ENCODE data around the gene PCDHB3.

PCDHB3 gene

DNA sequence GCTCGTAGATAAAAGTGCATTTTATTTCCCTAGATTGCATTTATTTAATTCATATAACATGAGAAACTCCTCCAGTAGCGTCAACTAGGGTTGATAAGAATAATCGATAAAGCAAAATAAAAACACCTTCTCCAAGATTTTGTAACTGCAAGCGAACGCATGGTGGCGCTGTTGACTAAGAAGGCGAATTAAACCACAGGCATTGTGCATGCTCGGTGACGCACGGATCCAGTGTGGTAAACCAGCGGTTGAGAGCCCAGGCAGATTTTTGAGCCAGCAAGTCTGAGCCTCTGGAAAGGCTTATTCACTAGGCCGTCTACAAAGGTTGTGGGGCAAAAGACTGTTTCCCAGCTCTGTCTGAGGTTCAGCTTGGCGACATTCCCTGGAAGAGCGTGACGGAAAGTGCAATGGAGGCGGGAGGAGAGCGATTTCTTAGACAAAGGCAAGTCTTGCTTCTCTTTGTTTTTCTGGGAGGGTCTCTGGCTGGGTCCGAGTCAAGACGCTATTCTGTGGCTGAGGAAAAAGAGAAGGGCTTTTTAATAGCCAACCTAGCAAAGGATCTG lies at the start of gene PCDHB3:
TSS of gene PCDHB3 (plus strand) at position 231 of the 563 bp plus-strand sequence. CDS start at position 408, 177 bp downstream.
- TF ChIP-seq CTCF (IDR thresholded peaks at IDR 0.05; ENCODE audit: low read length) = peak; percentile 48
- no peak for TF ChIP-seq EZH2phosphoT487 (IDR thresholded peaks at IDR 0.05; ENCODE audit: low read length)
- TF ChIP-seq EZH2 (optimal IDR thresholded peaks at IDR 0.05; ENCODE audit: low read depth, low read length) = no peak
- no peaks in the 10 kb centered on the region for H3K9me2 ChIP-seq (replicated peaks; ENCODE audit: insufficient read depth, low read length)
- H3K27ac ChIP-seq (ENCODE audit: low read length) = no peak within 1 kb of the TSS
- H3K9ac ChIP-seq (ENCODE audit: low read length) = no peak within 1 kb of the TSS
- H4K20me1 ChIP-seq (ENCODE audit: insufficient read depth, low read length) = no peaks in the 10 kb centered on the region
- no peak within 1 kb of the TSS for H3K4me2 ChIP-seq (ENCODE audit: low read depth, low read length)
- no peaks in the 10 kb centered on the region for H3K36me3 ChIP-seq (replicated peaks; ENCODE audit: insufficient read depth, low read length)
- no peaks in the 10 kb centered on the region for H3K9me3 ChIP-seq (replicated peaks; ENCODE audit: insufficient read depth, low read length)
- H3K27me3 ChIP-seq (replicated peaks; ENCODE audit: insufficient read depth, low read length) = no peaks in the 10 kb centered on the region
- DNase-seq = peak; percentile 45
- H3K4me3 ChIP-seq (ENCODE audit: low read length) = no peak within 1 kb of the TSS
- H3K4me1 ChIP-seq (ENCODE audit: low read length) = no peaks in the 10 kb centered on the region
- H3F3A ChIP-seq (ENCODE audit: insufficient read depth, low read length) = no peaks in the 10 kb centered on the region
- no peaks in the 10 kb centered on the region for H3K79me2 ChIP-seq (ENCODE audit: low read length)
- H2AFZ ChIP-seq (ENCODE audit: low read length) = no peak within 1 kb of the TSS

DNA sequence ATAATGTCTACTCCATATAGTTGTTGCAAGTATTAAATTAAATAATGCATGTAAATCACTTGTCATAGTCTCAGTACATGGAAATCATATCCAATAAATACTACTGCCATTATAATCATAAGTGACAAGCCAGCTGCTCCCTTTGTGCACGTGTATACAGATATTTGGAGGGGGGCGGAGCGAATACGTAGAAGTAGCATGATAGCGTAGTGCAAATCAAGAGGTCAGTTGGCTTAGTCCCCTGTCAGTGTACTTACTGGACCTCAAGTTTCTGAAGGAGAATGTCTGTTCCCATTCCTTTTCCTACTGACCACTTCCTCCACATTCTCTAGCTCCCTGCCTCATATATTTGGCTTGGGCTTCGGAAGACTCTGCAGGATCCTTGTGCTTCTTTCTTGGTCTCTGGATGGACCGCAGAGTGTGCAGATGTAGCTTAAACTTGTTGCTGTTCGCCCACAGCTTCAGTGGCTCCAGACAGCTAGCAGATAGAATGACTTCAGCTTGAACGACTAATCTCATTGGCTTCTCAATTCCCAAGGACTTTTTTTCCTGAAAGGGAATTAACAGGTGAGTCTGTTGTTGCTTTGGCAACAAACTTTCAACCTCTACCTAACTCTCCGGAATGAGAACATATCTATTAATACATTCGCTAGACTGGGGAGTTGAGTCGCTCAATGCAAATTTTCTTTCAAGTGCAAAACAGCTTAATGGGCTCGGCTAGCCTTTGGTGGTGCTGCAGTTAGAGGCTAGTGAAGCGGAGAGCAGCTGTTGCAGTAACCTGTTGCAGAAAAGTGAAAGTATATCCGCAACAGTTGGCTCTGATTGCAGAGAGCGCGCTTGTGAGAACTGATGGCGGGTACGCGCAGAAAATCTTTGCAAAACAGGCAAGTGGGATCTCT lies 49.4 kb upstream of the PCDHB3 start, which contains the start of gene PCDHB1:
TSS of gene PCDHB1 (plus strand) at position 753 of the 899 bp plus-strand sequence. CDS start at position 850, 97 bp downstream.
- Histone ChIP-seq H4K20me1 (ENCODE audit: insufficient read depth, low read length) (no peaks in the 10 kb centered on the region), H3K4me1 (ENCODE audit: low read length) (no peaks in the 10 kb centered on the region), H2AFZ (ENCODE audit: low read length) (no peak within 1 kb of the TSS), H3K4me3 (ENCODE audit: low read length) (no peak within 1 kb of the TSS), H3K27ac (ENCODE audit: low read length) (no peak within 1 kb of the TSS), H3K79me2 (ENCODE audit: low read length) (no peaks in the 10 kb centered on the region), H3K9ac (ENCODE audit: low read length) (no peak within 1 kb of the TSS), H3F3A (ENCODE audit: insufficient read depth, low read length) (no peaks in the 10 kb centered on the region), H3K27me3 (replicated peaks; ENCODE audit: insufficient read depth, low read length) (no peaks in the 10 kb centered on the region), H3K36me3 (replicated peaks; ENCODE audit: insufficient read depth, low read length) (no peaks in the 10 kb centered on the region), H3K9me2 (replicated peaks; ENCODE audit: insufficient read depth, low read length) (no peaks in the 10 kb centered on the region), H3K4me2 (ENCODE audit: low read depth, low read length) (no peak within 1 kb of the TSS), H3K9me3 (replicated peaks; ENCODE audit: insufficient read depth, low read length) (no peaks in the 10 kb centered on the region)
- no peak for DNase-seq
- TF ChIP-seq EZH2phosphoT487 (IDR thresholded peaks at IDR 0.05; ENCODE audit: low read length) = no peak
- TF ChIP-seq EZH2 (optimal IDR thresholded peaks at IDR 0.05; ENCODE audit: low read depth, low read length) = no peak
- no peak for TF ChIP-seq CTCF (IDR thresholded peaks at IDR 0.05; ENCODE audit: low read length)

DNA sequence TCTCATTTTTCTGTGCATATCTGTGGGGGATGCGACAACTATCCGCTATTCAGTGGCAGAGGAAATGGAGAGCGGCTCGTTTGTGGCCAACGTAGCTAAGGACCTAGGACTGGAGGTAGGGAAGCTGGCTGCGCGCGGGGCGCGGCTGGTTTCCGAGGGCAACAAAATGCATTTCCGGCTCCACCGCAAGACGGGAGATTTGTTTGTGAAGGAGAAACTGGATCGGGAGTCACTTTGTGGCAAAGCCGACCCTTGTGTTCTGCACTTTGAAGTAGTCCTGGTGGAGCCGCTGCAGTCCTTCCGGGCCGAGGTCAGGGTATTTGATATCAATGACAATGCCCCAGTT lies 48.8 kb upstream of the PCDHB3 start:
- Histone ChIP-seq H3K9ac (ENCODE audit: low read length) (no peak overlapping the region), H3K27me3 (replicated peaks; ENCODE audit: insufficient read depth, low read length) (no peaks in the 10 kb centered on the region), H3K4me2 (ENCODE audit: low read depth, low read length) (no peak overlapping the region), H3K9me2 (replicated peaks; ENCODE audit: insufficient read depth, low read length) (no peaks in the 10 kb centered on the region), H3K36me3 (replicated peaks; ENCODE audit: insufficient read depth, low read length) (no peaks in the 10 kb centered on the region), H3K4me3 (ENCODE audit: low read length) (no peak overlapping the region), H4K20me1 (ENCODE audit: insufficient read depth, low read length) (no peaks in the 10 kb centered on the region), H3K79me2 (ENCODE audit: low read length) (no peaks in the 10 kb centered on the region), H3K4me1 (ENCODE audit: low read length) (no peaks in the 10 kb centered on the region), H3F3A (ENCODE audit: insufficient read depth, low read length) (no peaks in the 10 kb centered on the region), H3K9me3 (replicated peaks; ENCODE audit: insufficient read depth, low read length) (no peaks in the 10 kb centered on the region), H2AFZ (ENCODE audit: low read length) (no peak overlapping the region), H3K27ac (ENCODE audit: low read length) (no peak overlapping the region)
- TF ChIP-seq EZH2 (optimal IDR thresholded peaks at IDR 0.05; ENCODE audit: low read depth, low read length) (no peak), EZH2phosphoT487 (IDR thresholded peaks at IDR 0.05; ENCODE audit: low read length) (no peak), CTCF (IDR thresholded peaks at IDR 0.05; ENCODE audit: low read length) (no peak)
- no peak for DNase-seq

Data from MM.1S (cell line).